Measurements from ENCODE around the gene STAMBP.
"Not testable (repeated sequence)": the region's sequence is repeated elsewhere in the genome, so short reads cannot be mapped to it uniquely, and the experiment has no call there.

STAMBP gene

GRCh38 chr2:73901143-73901542 is 72.4 kb downstream of the STAMBP start:
- no peak for TF ChIP-seq CTCF (conservative IDR thresholded peaks at IDR 0.05; ENCODE audit: low read depth, low read length)
- no peak overlapping the region for H3K4me3 ChIP-seq (ENCODE audit: low read depth, low read length)
- no peak for DNase-seq (ENCODE audit: low read depth)

- no peak overlapping the region for H3K4me3 ChIP-seq (ENCODE audit: low read depth, low read length)
- no peak for TF ChIP-seq CTCF (conservative IDR thresholded peaks at IDR 0.05; ENCODE audit: low read depth, low read length)
- DNase-seq (ENCODE audit: low read depth): no peak
Measured at GRCh38 chr2:73902284-73902683, 73.5 kb downstream of the STAMBP start.

- no peak for TF ChIP-seq CTCF (conservative IDR thresholded peaks at IDR 0.05; ENCODE audit: low read depth, low read length)
- H3K4me3 ChIP-seq (ENCODE audit: low read depth, low read length): no peak overlapping the region
- no peak for DNase-seq (ENCODE audit: low read depth)
Measured at GRCh38 chr2:73903313-73903712, 74.6 kb downstream of the STAMBP start.

GRCh38 chr2:73903949-73904613 is 75.3 kb downstream of the STAMBP start:
- not testable (repeated sequence) for H3K4me3 ChIP-seq (ENCODE audit: low read depth, low read length); DNase-seq (ENCODE audit: low read depth)

- DNase-seq (ENCODE audit: low read depth): no peak
- no peak for TF ChIP-seq CTCF (conservative IDR thresholded peaks at IDR 0.05; ENCODE audit: low read depth, low read length)
- no peak overlapping the region for H3K4me3 ChIP-seq (ENCODE audit: low read depth, low read length)
Measured at GRCh38 chr2:73904952-73905351, 76.2 kb downstream of the STAMBP start.

GRCh38 chr2:73906847-73907505 is 78.2 kb downstream of the STAMBP start:
- H3K4me3 ChIP-seq (ENCODE audit: low read depth, low read length): no peak overlapping the region
- TF ChIP-seq CTCF (conservative IDR thresholded peaks at IDR 0.05; ENCODE audit: low read depth, low read length): no peak
- no peak for DNase-seq (ENCODE audit: low read depth)

- peak; percentile 65 for TF ChIP-seq CTCF (conservative IDR thresholded peaks at IDR 0.05; ENCODE audit: low read depth, low read length)
- DNase-seq (ENCODE audit: low read depth): peak; percentile 93
- no peak overlapping the region for H3K4me3 ChIP-seq (ENCODE audit: low read depth, low read length)
Measured at GRCh38 chr2:73907840-73908452, 79.2 kb downstream of the STAMBP start.

All from choroid plexus epithelial cell (primary cell).